Neural cell (in vitro differentiated cells): Measurements from ENCODE around the gene MATN3.

Experiments used
- EP300 ChIP-seq: fragments of 450-650 bp; conservative IDR thresholded peaks from 2 replicates; pipeline ENCODE4 v1.6.1; 2014; ENCODE audit warnings: antibody characterized with exemption, mild to moderate bottlenecking, moderate library complexity; ENCODE audit not compliant: poor library complexity, severe bottlenecking
- EZH2 ChIP-seq: fragments of 200-600, 300-800 bp; shearing (Covaris generic), sonication (generic); IDR thresholded peaks from 2 replicates; pipeline ENCODE4 v1.6.1; 2014; ENCODE audit warnings: antibody characterized with exemption, low read length, borderline replicate concordance, mild to moderate bottlenecking; ENCODE audit not compliant: insufficient read depth, poor library complexity, severe bottlenecking
- MXI1 ChIP-seq: fragments of 450-650 bp; conservative IDR thresholded peaks from 2 replicates; pipeline ENCODE4 v1.6.1; 2014; ENCODE audit warnings: antibody characterized with exemption, mild to moderate bottlenecking; ENCODE audit not compliant: poor library complexity, severe bottlenecking
- POLR2AphosphoS5 ChIP-seq: IDR thresholded peaks from 2 replicates; pipeline ENCODE4 v1.6.1; 2012
- RAD21 ChIP-seq: fragments of 450-650 bp; conservative IDR thresholded peaks from 2 replicates; pipeline ENCODE4 v1.6.1; 2014; ENCODE audit warnings: antibody characterized with exemption, mild to moderate bottlenecking, moderate library complexity
- SMC3 ChIP-seq: fragments of 450-650 bp; conservative IDR thresholded peaks from 2 replicates; pipeline ENCODE4 v1.6.1; 2014; ENCODE audit warnings: antibody characterized with exemption, mild to moderate bottlenecking, moderate library complexity; ENCODE audit not compliant: poor library complexity
- TAF1 ChIP-seq: IDR thresholded peaks from 2 replicates; pipeline ENCODE4 v1.6.1; 2012; ENCODE audit warnings: low read depth
- TF ChIP-seq, protein P1 (sequence below): fragments of 450-650 bp; IDR thresholded peaks from 2 replicates; pipeline ENCODE4 v1.5.1; 2014; ENCODE audit warnings: antibody characterized with exemption, mild to moderate bottlenecking, moderate library complexity; ENCODE audit not compliant: poor library complexity, severe bottlenecking

DNA sequence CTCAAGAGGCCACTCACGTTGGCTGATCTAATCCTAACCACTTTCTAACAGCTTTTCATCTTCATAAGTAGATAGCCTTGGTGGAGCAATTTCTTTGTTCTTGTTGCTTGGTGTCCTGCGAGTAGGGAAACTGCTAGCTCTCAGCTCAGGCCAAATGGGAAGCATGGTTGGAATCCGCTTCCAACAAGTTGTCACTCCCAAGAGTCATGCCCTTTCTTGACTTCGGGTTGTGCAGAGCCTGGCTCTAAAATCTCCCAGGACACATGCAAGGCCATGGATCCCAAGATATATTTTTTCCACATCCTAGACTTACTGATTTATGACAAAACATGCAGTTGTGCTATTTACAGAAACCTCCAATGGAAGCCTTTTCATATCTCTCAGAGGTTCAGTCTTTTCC is 7.3 kb upstream of the MATN3 start:
- TF ChIP-seq EZH2 (no peak), RAD21 (no peak), TAF1 (no peak), POLR2AphosphoS5 (no peak), MXI1 (no peak), EP300 (no peak), SMC3 (no peak)
- TF ChIP-seq, protein P1, sequence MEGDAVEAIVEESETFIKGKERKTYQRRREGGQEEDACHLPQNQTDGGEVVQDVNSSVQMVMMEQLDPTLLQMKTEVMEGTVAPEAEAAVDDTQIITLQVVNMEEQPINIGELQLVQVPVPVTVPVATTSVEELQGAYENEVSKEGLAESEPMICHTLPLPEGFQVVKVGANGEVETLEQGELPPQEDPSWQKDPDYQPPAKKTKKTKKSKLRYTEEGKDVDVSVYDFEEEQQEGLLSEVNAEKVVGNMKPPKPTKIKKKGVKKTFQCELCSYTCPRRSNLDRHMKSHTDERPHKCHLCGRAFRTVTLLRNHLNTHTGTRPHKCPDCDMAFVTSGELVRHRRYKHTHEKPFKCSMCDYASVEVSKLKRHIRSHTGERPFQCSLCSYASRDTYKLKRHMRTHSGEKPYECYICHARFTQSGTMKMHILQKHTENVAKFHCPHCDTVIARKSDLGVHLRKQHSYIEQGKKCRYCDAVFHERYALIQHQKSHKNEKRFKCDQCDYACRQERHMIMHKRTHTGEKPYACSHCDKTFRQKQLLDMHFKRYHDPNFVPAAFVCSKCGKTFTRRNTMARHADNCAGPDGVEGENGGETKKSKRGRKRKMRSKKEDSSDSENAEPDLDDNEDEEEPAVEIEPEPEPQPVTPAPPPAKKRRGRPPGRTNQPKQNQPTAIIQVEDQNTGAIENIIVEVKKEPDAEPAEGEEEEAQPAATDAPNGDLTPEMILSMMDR: no peak
